HEK293T (cell line): ENCODE measurements around the gene RPN1.
"Not testable (repeated sequence)": the region's sequence is repeated elsewhere in the genome, so short reads cannot be mapped to it uniquely, and the experiment has no call there.

Source experiments
- CTCF ChIA-PET: fragments of 350-600 bp; formaldehyde crosslinking; extraction: SDS; loops from one replicate; lab custom pipeline; 2021; ENCODE audit warnings: antibody characterized with exemption, inconsistent platforms; lab: Yijun Ruan, JAX
- POLR2A ChIA-PET: fragments of 350-600 bp; formaldehyde crosslinking; extraction: SDS; loops from one replicate; lab custom pipeline; 2020; ENCODE audit warnings: antibody characterized with exemption, inconsistent platforms; lab: Yijun Ruan, JAX
- DNase-seq: peaks from one replicate; pipeline ENCODE4 v3.0.0; 2012; ENCODE audit warnings: mixed read lengths; ENCODE audit errors: extremely low spot score
- BHLHE40 ChIP-seq: fragments of 450-650 bp; IDR thresholded peaks from 2 replicates; pipeline ENCODE4 v1.6.1; 2016; ENCODE audit warnings: mild to moderate bottlenecking, moderate library complexity, borderline replicate concordance
- CTBP1 ChIP-seq: fragments of 450-650 bp; IDR thresholded peaks from 2 replicates; pipeline ENCODE4 v1.6.1; 2016; ENCODE audit warnings: borderline replicate concordance
- ELF4 ChIP-seq: fragments of 450-650 bp; IDR thresholded peaks from 2 replicates; pipeline ENCODE4 v1.6.1; 2017; ENCODE audit warnings: antibody characterized with exemption
- FOXA1 ChIP-seq: fragments of 450-650 bp; IDR thresholded peaks from 2 replicates; pipeline ENCODE4 v1.6.1; 2016; ENCODE audit warnings: mild to moderate bottlenecking
- FOXK2 ChIP-seq: fragments of 450-650 bp; IDR thresholded peaks from 2 replicates; pipeline ENCODE4 v1.6.1; 2016; ENCODE audit warnings: mild to moderate bottlenecking
- FOXM1 ChIP-seq: fragments of 450-650 bp; IDR thresholded peaks from 2 replicates; pipeline ENCODE4 v1.6.1; 2017; ENCODE audit warnings: mild to moderate bottlenecking, borderline replicate concordance
- HDGF ChIP-seq: fragments of 450-650 bp; IDR thresholded peaks from 2 replicates; pipeline ENCODE4 v1.6.1; 2017; ENCODE audit warnings: antibody characterized with exemption, borderline replicate concordance
- L3MBTL2 ChIP-seq: fragments of 450-650 bp; conservative IDR thresholded peaks from 2 replicates; pipeline ENCODE4 v1.6.1; 2016; ENCODE audit warnings: mild to moderate bottlenecking
- LEF1 ChIP-seq: fragments of 450-650 bp; IDR thresholded peaks from 2 replicates; pipeline ENCODE4 v1.6.1; 2017; ENCODE audit warnings: mild to moderate bottlenecking, borderline replicate concordance
- NFRKB ChIP-seq: fragments of 450-650 bp; IDR thresholded peaks from 2 replicates; pipeline ENCODE4 v1.6.1; 2016; ENCODE audit warnings: mild to moderate bottlenecking, moderate library complexity
- SP1 ChIP-seq: fragments of 450-650 bp; IDR thresholded peaks from 2 replicates; pipeline ENCODE4 v1.6.1; 2017
- SUZ12 ChIP-seq: fragments of 450-650 bp; IDR thresholded peaks from 2 replicates; pipeline ENCODE4 v1.6.1; 2016; ENCODE audit warnings: mild to moderate bottlenecking
- TARDBP ChIP-seq: fragments of 450-650 bp; IDR thresholded peaks from 2 replicates; pipeline ENCODE4 v1.6.1; 2016
- ZNF384 ChIP-seq: fragments of 450-650 bp; IDR thresholded peaks from 2 replicates; pipeline ENCODE4 v1.6.1; 2016
- TF ChIP-seq, protein P1 (sequence below): fragments of 450-650 bp; IDR thresholded peaks from 2 replicates; pipeline ENCODE4 v1.6.1; 2016

RPN1 gene

GRCh38 chr3:128674161-128674784 lies 23.7 kb upstream of the RPN1 start:
- POLR2A ChIA-PET, result no interaction called here
- no peak for DNase-seq
- CTCF ChIA-PET, result interaction anchor here (0.6 to 1.2 kb wide), 2 partner anchors 17 to 846 kb away, joined by 3 to 7 read pairs; no protein-coding TSS in a partner anchor
- TF ChIP-seq SUZ12 (no peak), BHLHE40 (no peak), ZNF384 (no peak), LEF1 (no peak)

DNA sequence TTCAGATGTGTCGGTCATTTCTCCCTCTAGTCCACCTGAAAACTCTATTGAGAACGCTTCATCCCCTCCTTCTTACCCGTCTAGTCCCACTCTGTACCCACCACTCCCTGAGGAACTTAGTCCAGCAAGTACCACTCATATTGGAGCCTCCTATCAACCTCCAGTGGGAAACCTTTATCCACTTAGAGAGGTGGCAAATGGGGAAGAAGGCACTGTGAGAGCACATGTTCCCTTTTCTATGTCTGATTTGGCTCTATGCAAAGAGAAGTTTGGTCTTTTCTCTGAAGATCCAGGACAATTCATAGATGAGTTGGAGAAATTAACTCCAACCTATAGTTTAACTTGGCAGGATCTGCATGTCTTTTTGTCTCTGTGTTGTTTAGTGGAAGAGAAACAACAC lies 17.0 kb upstream of the RPN1 start:
- ChIA-PET CTCF (interaction anchor here (1.3 kb wide), 1 partner anchor 13 kb away, joined by 7 read pairs; no protein-coding TSS in a partner anchor), POLR2A (no interaction called here)
- no peak for TF ChIP-seq NFRKB
- TF ChIP-seq SUZ12, result no peak
- TF ChIP-seq ZNF384, result no peak
- TF ChIP-seq, protein P1, sequence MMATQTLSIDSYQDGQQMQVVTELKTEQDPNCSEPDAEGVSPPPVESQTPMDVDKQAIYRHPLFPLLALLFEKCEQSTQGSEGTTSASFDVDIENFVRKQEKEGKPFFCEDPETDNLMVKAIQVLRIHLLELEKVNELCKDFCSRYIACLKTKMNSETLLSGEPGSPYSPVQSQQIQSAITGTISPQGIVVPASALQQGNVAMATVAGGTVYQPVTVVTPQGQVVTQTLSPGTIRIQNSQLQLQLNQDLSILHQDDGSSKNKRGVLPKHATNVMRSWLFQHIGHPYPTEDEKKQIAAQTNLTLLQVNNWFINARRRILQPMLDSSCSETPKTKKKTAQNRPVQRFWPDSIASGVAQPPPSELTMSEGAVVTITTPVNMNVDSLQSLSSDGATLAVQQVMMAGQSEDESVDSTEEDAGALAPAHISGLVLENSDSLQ, result no peak
- TF ChIP-seq FOXK2, result no peak
- no peak for TF ChIP-seq SP1
- TF ChIP-seq ELF4, result no peak
- TF ChIP-seq FOXA1, result no peak
- no peak for DNase-seq

DNA sequence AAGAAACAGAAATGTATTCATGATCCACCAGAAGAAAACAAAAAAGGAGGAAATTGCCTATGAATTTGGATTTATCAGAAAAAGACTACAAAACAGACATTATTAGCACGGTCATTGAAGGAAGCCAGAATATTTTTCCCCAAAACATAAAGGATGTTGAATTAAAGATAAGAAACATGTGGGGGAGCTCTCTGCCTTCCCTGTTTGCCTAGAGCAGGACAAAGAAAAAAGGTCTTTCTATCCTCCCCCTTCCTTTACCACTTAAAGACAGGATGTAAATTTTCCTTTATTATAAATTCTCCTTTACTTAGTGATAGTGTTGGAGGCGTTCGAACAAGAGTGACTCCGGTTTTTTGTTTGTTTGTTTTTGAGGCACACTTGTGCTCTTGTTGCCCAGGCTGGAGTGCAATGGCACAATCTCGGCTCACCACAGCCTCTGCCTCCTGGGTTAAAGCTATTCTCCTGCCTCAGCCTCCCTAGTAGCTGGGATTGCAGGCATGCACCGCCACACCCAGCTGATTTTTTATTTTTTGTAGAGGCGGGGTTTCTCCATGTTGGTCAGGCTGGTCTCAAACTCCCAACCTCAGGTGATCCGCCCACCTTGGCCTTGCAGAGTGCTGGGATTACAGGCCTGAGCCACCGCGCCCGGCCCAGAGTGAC lies 14.9 kb upstream of the RPN1 start:
- ChIA-PET POLR2A (interaction anchor here (0.9 to 1.3 kb wide), 2 partner anchors 15 to 16 kb away, joined by 4 to 6 read pairs; partner anchors contain the start of gene RPN1), CTCF (interaction anchor here (1.3 kb wide), 1 partner anchor 15 kb away, joined by 3 read pairs; no protein-coding TSS in a partner anchor)
- no peak for TF ChIP-seq FOXK2
- no peak for TF ChIP-seq CTBP1
- TF ChIP-seq ELF4, result no peak
- no peak for TF ChIP-seq TARDBP
- no peak for DNase-seq

GRCh38 chr3:128663151-128663550 lies 12.5 kb upstream of the RPN1 start:
- DNase-seq, result no peak
- TF ChIP-seq TARDBP (no peak), SUZ12 (no peak), FOXM1 (no peak), LEF1 (no peak), FOXK2 (no peak), ZNF384 (no peak), HDGF (no peak), SP1 (no peak), FOXA1 (no peak), ELF4 (no peak)
- TF ChIP-seq, protein P1, result no peak
- ChIA-PET POLR2A (no interaction called here), CTCF (interaction anchor here (0.5 to 0.9 kb wide), 2 partner anchors 17 to 30 kb away, joined by 4 to 5 read pairs; no protein-coding TSS in a partner anchor)

DNA sequence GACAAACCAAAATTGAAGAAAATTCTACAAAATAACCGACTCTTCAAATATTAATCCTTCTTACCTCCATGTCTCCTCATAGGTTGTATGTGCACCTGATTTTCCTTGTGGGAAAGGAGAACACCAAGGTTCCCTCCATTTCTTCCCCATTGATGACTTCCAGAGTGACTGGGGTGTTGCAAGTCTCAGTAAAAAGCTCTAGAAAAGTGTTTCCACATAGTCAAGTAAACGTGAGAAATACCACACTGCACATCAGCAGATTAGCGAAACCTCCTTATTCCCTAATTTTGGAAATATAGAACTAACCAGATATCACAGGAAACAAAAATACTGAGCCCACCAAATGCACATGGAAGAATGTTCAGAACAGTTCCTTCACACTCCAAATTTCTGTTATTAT lies 4.9 kb upstream of the RPN1 start:
- TF ChIP-seq NFRKB, result no peak
- TF ChIP-seq SP1, result no peak
- TF ChIP-seq, protein P1, result no peak
- no peak for TF ChIP-seq LEF1
- ChIA-PET POLR2A (no interaction called here), CTCF (no interaction called here)
- DNase-seq, result no peak

- TF ChIP-seq, protein P1, result peak; percentile 70; the same call in 1 of the 2 replicates
- TF ChIP-seq L3MBTL2, result peak; percentile 52
- POLR2A ChIA-PET, result interaction anchor here (0.7 kb wide), 1 partner anchor 26 kb away, joined by 4 read pairs; no protein-coding TSS in a partner anchor
- CTCF ChIA-PET, result interaction anchor here (1.3 kb wide), 1 partner anchor 26 kb away, joined by 5 read pairs; no protein-coding TSS in a partner anchor
- DNase-seq, result not testable (repeated sequence)
These were observed 3.6 kb upstream of the RPN1 start for GRCh38 chr3:128653993-128654805.

DNA sequence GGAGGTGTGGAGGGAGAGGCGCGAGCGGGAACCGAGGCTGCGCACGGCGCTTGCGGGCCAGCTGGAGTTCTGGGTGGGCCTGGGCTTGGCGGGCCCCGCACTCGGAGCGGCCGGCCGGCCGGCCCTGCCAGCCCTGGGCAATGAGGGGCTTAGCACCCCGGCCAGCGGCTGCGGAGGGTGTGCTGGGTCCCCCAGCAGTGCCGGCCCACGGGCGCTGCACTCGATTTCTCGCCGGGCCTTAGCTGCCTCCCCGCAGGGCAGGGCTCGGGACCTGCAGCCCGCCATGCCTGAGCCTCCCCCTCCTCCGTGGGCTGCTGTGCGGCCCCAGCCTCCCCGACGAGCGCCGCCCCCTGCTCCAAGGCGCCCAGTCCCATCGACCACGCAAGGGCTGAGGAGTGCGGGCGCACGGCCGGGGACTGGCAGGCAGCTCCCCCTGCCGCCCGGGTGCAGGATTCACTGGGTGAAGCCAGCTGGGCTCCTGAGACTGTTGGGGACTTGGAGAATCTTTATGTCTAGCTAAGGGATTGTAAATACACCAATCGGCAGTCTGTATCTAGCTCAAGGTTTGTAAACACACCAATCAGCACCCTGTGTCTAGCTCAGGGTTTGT lies 2.9 kb upstream of the RPN1 start:
- POLR2A ChIA-PET, result interaction anchor here (0.7 kb wide), 1 partner anchor 27 kb away, joined by 4 read pairs; no protein-coding TSS in a partner anchor
- CTCF ChIA-PET, DNase-seq: not testable (repeated sequence)
